ENCODE data around the gene PHAF1. TPM values are rescaled to one million over a fixed set of nuclear protein-coding genes. Genes with fewer than 3 reads are reported as not detected.

Gene PHAF1
- total and polyA plus RNA-seq, 2 of the 13 experiments (the other 11 are each of a cell fraction or from before 2014, with no cell fraction given): 48.3 to 174 TPM

- TF ChIP-seq ZNF24 (IDR thresholded peaks at IDR 0.05) (no peak), ZNF383 (CRISPR knock-in tag; IDR thresholded peaks at IDR 0.05; ENCODE audit: borderline replicate concordance) (no peak), ZNF550 (CRISPR knock-in tag; IDR thresholded peaks at IDR 0.05; ENCODE audit: borderline replicate concordance) (no peak), TRAFD1 (CRISPR knock-in tag; IDR thresholded peaks at IDR 0.05; ENCODE audit: borderline replicate concordance) (no peak), ZNF589 (CRISPR knock-in tag; conservative IDR thresholded peaks at IDR 0.05) (0 out of 2 replicates have a peak, but pooled peaks have one; percentile 7), NFYC (CRISPR knock-in tag; IDR thresholded peaks at IDR 0.05) (peak; percentile 96), ZNF549 (CRISPR knock-in tag; IDR thresholded peaks at IDR 0.05) (no peak), ZNF281 (CRISPR knock-in tag; IDR thresholded peaks at IDR 0.05; ENCODE audit: borderline replicate concordance) (peak; percentile 41; the same call in 1 of the 2 replicates), ZSCAN12 (CRISPR knock-in tag; IDR thresholded peaks at IDR 0.05) (no peak; the same call in 1 of the 2 replicates), NR2F2 (IDR thresholded peaks at IDR 0.05; ENCODE audit: borderline replicate concordance, low read depth) (no peak), XBP1 (CRISPR knock-in tag; IDR thresholded peaks at IDR 0.05) (no peak; the same call in 1 of the 2 replicates), SSRP1 (CRISPR knock-in tag; IDR thresholded peaks at IDR 0.05) (no peak), ATAD3A (CRISPR knock-in tag; IDR thresholded peaks at IDR 0.05) (no peak), RFX3 (CRISPR knock-in tag; IDR thresholded peaks at IDR 0.05) (no peak), BRD4 (CRISPR knock-in tag; IDR thresholded peaks at IDR 0.05) (no peak; the same call in 1 of the 2 replicates), AKNA (CRISPR knock-in tag; IDR thresholded peaks at IDR 0.05; ENCODE audit: borderline replicate concordance) (no peak), SOX6 (IDR thresholded peaks at IDR 0.05) (no peak), SOX6 (CRISPR knock-in tag; IDR thresholded peaks at IDR 0.05) (peak; percentile 93), ZNF792 (CRISPR knock-in tag; IDR thresholded peaks at IDR 0.05) (peak; percentile 71; the same call in 1 of the 2 replicates), ZNF841 (CRISPR knock-in tag; IDR thresholded peaks at IDR 0.05; ENCODE audit: borderline replicate concordance) (no peak), ASH2L (IDR thresholded peaks at IDR 0.05; ENCODE audit: insufficient read length, low read depth, low read length) (peak; percentile 95), YEATS2 (CRISPR knock-in tag; IDR thresholded peaks at IDR 0.05; ENCODE audit: borderline replicate concordance) (peak; percentile 73; the same call in 1 of the 2 replicates)
Observed at GRCh38 chr16:67183627-67184452, 74.1 kb downstream of the PHAF1 start, which contains the start of gene MATCAP1 (continued).

Measured in HepG2 (cell line).